GM12878 (cell line): ENCODE data around the gene RGS11. TPM values are rescaled to one million over a fixed set of nuclear protein-coding genes. Genes with fewer than 3 reads are reported as not detected.

Experiments used
- ATAC-seq: fragments of 200-7000 bp; cut with Tn5 transposase; 3 replicates; pipeline ENCODE4 v1.9.1; 2020; ENCODE audit warnings: mild to moderate bottlenecking, moderate library complexity
- BruUV-seq: library from RNA; stranded (reverse); fragments of 400-500 nt; replicated peaks from 2 replicates; lab custom pipeline; 2021; lab: Mats Ljungman, UMichigan
- CTCF ChIA-PET: fragments of 300-600 bp; sonication (Branson Sonifier 250); formaldehyde crosslinking; extraction: SDS; loops from one replicate; lab custom pipeline; 2021; ENCODE audit warnings: inconsistent platforms; lab: Yijun Ruan, JAX
- POLR2A ChIA-PET: fragments of 350-600 bp; formaldehyde crosslinking; extraction: SDS; loops from one replicate; lab custom pipeline; 2021; ENCODE audit warnings: inconsistent platforms; lab: Charles Lee
- RAD21 ChIA-PET: fragments of 300-600 bp; sonication (Branson Sonifier 250); formaldehyde crosslinking; loops from one replicate; lab custom pipeline; 2023; ENCODE audit warnings: antibody characterized with exemption; ENCODE audit not compliant: unreplicated experiment; lab: Charles Lee
- SMC1A ChIA-PET: fragments of 300-600 bp; sonication (Branson Sonifier 250); formaldehyde crosslinking; loops from one replicate; lab custom pipeline; 2023; ENCODE audit not compliant: unreplicated experiment, uncharacterized antibody; lab: Charles Lee
- DNase-seq: peaks from one replicate; pipeline ENCODE4 v3.0.0-alpha.2; 2011; ENCODE audit warnings: low read depth, low spot score
- FAIRE-seq: peaks from 3 replicates; lab custom pipeline; 2011; peaks lifted over from hg19 to GRCh38; lab: Jason Lieb, UNC
- H2AFZ ChIP-seq: 2 replicates; pipeline ENCODE4 v1.6.0; 2011; ENCODE audit warnings: low read depth, low read length, control low read depth; ENCODE audit not compliant: control insufficient read depth
- H3K27ac ChIP-seq: 2 replicates; pipeline ENCODE4 v1.5.1; 2011; ENCODE audit warnings: control low read depth; ENCODE audit not compliant: control insufficient read depth, insufficient read depth
- H3K27me3 ChIP-seq, 2 experiments: replicated peaks in 1 of 2; 2 replicates each; pipeline versions ENCODE4 v1.6.0 to v1.6.1; 2011; ENCODE audit warnings: low read length in 1 of 2; ENCODE audit not compliant: control insufficient read depth in 2 of 2, insufficient read depth in 2 of 2
- H3K36me3 ChIP-seq, 2 experiments: 2 replicates each; pipeline ENCODE4 v1.5.1; 2011; ENCODE audit warnings: low read length in 1 of 2; ENCODE audit not compliant: control insufficient read depth in 2 of 2, insufficient read depth in 2 of 2
- H3K4me1 ChIP-seq: 2 replicates; pipeline ENCODE4 v1.6.1; 2011; ENCODE audit warnings: mild to moderate bottlenecking, low read length, moderate library complexity, mixed read lengths; ENCODE audit not compliant: control insufficient read depth, insufficient read depth
- H3K4me2 ChIP-seq: 2 replicates; pipeline ENCODE4 v1.6.0; 2011; ENCODE audit warnings: control low read depth; ENCODE audit not compliant: control insufficient read depth, insufficient read depth
- H3K4me3 ChIP-seq: fragments of 200-600 bp; sonication (generic); 2 replicates; pipeline ENCODE4 v1.5.1; 2016
- H3K79me2 ChIP-seq: 2 replicates; pipeline ENCODE4 v1.6.0; 2011; ENCODE audit warnings: low read length; ENCODE audit not compliant: control insufficient read depth, insufficient read depth
- H3K9ac ChIP-seq: 2 replicates; pipeline ENCODE4 v1.8.0; 2011; ENCODE audit warnings: low read length, control low read depth, mixed read lengths; ENCODE audit not compliant: control insufficient read depth, insufficient read depth
- H3K9me3 ChIP-seq: replicated peaks from 3 replicates; pipeline ENCODE4 v1.5.1; 2011; ENCODE audit warnings: mild to moderate bottlenecking, low read length; ENCODE audit not compliant: control insufficient read depth, insufficient read depth
- H4K20me1 ChIP-seq: 2 replicates; pipeline ENCODE4 v1.6.0; 2011; ENCODE audit not compliant: control insufficient read depth, insufficient read depth
- CHD2 ChIP-seq: IDR thresholded peaks from 2 replicates; pipeline ENCODE4 v1.6.1; 2011; ENCODE audit warnings: low read depth, low read length, improper control_type of control experiment, borderline replicate concordance
- IRF4 ChIP-seq: IDR thresholded peaks from 2 replicates; pipeline ENCODE4 v1.6.1; 2011; ENCODE audit warnings: low read depth, low read length
- MYB ChIP-seq: fragments of 150-350 bp; IDR thresholded peaks from 2 replicates; pipeline ENCODE4 v1.6.1; 2014; ENCODE audit warnings: mild to moderate bottlenecking, low read depth, low read length, borderline replicate concordance
- NFXL1 ChIP-seq: fragments of 450-650 bp; IDR thresholded peaks from 2 replicates; pipeline ENCODE4 v1.6.1; 2017; ENCODE audit warnings: antibody characterized with exemption, mild to moderate bottlenecking, borderline replicate concordance
- NFYB ChIP-seq: IDR thresholded peaks from 2 replicates; pipeline ENCODE4 v1.6.1; 2011; ENCODE audit warnings: low read depth, mild to moderate bottlenecking, low read length, improper control_type of control experiment, moderate library complexity; ENCODE audit not compliant: insufficient read depth
- POU2F2 ChIP-seq: IDR thresholded peaks from 3 replicates; pipeline ENCODE4 v1.6.1; 2011; ENCODE audit warnings: low read depth, mild to moderate bottlenecking, low read length, borderline replicate concordance
- SPI1 ChIP-seq: IDR thresholded peaks from 2 replicates; pipeline ENCODE4 v1.6.1; 2011; ENCODE audit warnings: low read depth, mild to moderate bottlenecking, low read length, moderate library complexity, borderline replicate concordance; ENCODE audit not compliant: insufficient read depth
- SREBF1 ChIP-seq: IDR thresholded peaks from 2 replicates; pipeline ENCODE4 v1.6.1; 2012; ENCODE audit warnings: mild to moderate bottlenecking, low read length
- TCF12 ChIP-seq: IDR thresholded peaks from 2 replicates; pipeline ENCODE4 v1.6.1; 2011; ENCODE audit warnings: low read depth, mild to moderate bottlenecking, low read length
- ZNF274 ChIP-seq: IDR thresholded peaks from one replicate; pipeline ENCODE4 v1.8.0; 2011; ENCODE audit not compliant: insufficient read length, insufficient read depth
- WGBS: methylation state at CpG from one replicate; pipeline ENCODE4 v1.1.6; 2016; ENCODE audit warnings: low lambda C conversion rate; ENCODE audit not compliant: insufficient replicate concordance, insufficient coverage; ENCODE audit errors: missing lambda C conversion rate; 5-methylcytosine and 5-hydroxymethylcytosine counted together
- in situ Hi-C: fragments of 300-500 bp; cut with MboI; formaldehyde crosslinking; loops from 9 replicates; pipeline ENCODE4 v1.14.3; 2018; ENCODE audit warnings: mixed read lengths
- intact Hi-C: fragments of 100-400 bp; cut with micrococcal nuclease; formaldehyde crosslinking; loops from one replicate; pipeline ENCODE4 v1.14.2; 2022; ENCODE audit not compliant: unreplicated experiment
- polyA plus RNA-seq, 11 experiments: library from polyadenylated mRNA; depleted of rRNA in 4 of 11; unstranded in 6 of 11; stranded (reverse) in 5 of 11; fragments of >200 nt; fragmentation: Nextera tagmentation in 4 of 11; fragmentation: Illumina TruSeq in 1 of 11; extraction: Ambion mirVana in 4 of 11; extraction: Trizol in 1 of 11; gene quantifications; 1 replicate in 1 of 11; 2 replicates in 10 of 11; pipeline versions ENCODE4 v1.2.1 to v1.2.3, GENCODE V29; 2011 to 2016; ENCODE audit warnings: inconsistent platforms in 2 of 11, missing spikeins in 2 of 11, low read depth in 1 of 11
- total RNA-seq, 4 experiments: library from RNA; depleted of rRNA in 3 of 4; stranded (reverse); fragments of >200 nt in 3 of 4; fragmentation: Illumina TruSeq in 1 of 4; extraction: Trizol in 1 of 4; gene quantifications; 2 replicates each; pipeline versions ENCODE4 v1.2.1 to v1.2.3, GENCODE V29; 2013 to 2021
- TF ChIP-seq, protein P1 (sequence below): fragments of 450-650 bp; IDR thresholded peaks from 2 replicates; pipeline ENCODE4 v1.6.1; 2017; ENCODE audit warnings: antibody characterized with exemption, mild to moderate bottlenecking, moderate library complexity
- TF ChIP-seq, protein P2 (sequence below): IDR thresholded peaks from 2 replicates; pipeline ENCODE4 v1.6.1; 2012; ENCODE audit warnings: low read depth, low read length, improper control_type of control experiment
- TF ChIP-seq, protein P3 (sequence below): fragments of 450-650 bp; IDR thresholded peaks from 2 replicates; pipeline ENCODE4 v1.6.1; 2016; ENCODE audit warnings: mild to moderate bottlenecking, moderate library complexity, borderline replicate concordance

Gene RGS11
- total and polyA plus RNA-seq, 10 of the 15 experiments (the other 5 are each of a cell fraction or from before 2014, with no cell fraction given), result 0.04 TPM; not detected in 9

DNA sequence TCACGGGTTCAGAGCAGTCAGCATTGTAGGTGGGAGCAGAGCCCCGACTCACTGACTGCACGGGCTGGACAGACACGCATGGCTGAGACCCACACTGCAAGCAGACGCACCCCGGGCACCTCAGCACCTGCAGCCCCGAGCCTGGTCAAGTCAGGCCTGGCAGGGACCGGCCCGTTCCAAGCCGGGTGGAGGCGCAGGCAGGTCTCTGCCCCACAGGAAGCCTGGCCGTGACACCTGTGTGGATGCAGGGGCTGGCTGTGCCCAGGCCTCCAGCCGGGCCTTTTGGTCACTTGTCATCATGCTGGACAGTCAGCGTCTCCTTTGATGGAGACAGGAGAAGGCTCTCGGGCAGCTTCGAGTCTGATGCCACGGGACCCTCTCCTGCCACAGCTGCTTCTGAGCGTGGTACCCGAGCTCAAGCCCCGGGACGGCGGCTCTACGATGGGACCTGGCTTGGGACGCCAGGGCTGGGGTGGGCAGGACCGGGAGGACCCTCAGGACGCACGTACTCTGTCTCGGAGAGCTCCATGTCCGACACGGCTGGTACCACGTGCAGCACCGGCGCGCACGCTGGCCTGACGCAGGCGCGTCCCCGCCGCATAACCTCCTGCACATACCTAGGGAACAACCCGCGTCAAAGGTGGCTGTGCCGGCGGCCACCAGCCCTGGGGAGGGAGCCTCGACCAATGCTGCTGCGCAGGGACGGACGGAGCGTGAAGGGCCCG is 15.1 kb upstream of the RGS11 start (continued):
- TF ChIP-seq, protein P1, sequence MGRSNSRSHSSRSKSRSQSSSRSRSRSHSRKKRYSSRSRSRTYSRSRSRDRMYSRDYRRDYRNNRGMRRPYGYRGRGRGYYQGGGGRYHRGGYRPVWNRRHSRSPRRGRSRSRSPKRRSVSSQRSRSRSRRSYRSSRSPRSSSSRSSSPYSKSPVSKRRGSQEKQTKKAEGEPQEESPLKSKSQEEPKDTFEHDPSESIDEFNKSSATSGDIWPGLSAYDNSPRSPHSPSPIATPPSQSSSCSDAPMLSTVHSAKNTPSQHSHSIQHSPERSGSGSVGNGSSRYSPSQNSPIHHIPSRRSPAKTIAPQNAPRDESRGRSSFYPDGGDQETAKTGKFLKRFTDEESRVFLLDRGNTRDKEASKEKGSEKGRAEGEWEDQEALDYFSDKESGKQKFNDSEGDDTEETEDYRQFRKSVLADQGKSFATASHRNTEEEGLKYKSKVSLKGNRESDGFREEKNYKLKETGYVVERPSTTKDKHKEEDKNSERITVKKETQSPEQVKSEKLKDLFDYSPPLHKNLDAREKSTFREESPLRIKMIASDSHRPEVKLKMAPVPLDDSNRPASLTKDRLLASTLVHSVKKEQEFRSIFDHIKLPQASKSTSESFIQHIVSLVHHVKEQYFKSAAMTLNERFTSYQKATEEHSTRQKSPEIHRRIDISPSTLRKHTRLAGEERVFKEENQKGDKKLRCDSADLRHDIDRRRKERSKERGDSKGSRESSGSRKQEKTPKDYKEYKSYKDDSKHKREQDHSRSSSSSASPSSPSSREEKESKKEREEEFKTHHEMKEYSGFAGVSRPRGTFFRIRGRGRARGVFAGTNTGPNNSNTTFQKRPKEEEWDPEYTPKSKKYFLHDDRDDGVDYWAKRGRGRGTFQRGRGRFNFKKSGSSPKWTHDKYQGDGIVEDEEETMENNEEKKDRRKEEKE, result no peak
- no peak for TF ChIP-seq NFYB

DNA sequence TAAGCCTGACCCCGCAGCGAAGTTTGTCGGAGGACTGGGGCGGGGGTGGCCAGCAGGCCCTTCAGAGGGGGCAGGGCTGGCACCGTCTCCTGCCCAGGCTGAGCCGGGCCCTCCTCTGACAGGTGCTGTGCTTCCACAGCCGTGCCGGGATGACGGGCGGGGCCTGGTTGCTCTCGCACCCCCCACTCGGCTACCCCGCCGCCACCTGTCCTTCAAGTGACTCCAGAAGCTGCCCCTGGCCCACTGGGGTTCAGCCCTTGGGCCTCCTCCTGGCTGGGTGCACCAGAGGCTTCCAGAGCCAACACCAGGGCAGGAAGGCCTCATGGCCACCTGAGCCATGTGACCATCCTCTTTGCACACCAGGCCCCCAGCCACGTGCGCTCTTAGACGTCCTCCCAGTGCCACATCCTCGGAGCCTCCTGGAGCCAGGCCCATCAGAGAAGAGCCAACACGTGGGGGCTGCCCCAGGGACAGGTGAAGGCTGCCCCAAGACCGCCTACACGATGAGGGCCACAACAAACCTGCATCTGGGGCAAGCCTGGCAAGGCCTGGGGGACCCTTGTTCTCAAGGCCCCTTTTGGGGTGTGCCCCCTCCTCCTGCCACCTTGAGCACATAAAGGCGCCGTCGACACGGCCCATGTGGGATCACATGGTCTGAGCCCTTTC is 14.4 kb upstream of the RGS11 start:
- H2AFZ ChIP-seq, result no peak overlapping the region
- RAD21 ChIA-PET, result interaction anchor here (0.6 kb wide), 1 partner anchor 10 kb away, joined by 3 read pairs; no protein-coding TSS in a partner anchor
- CTCF ChIA-PET, result no interaction called here
- no peaks in the 10 kb centered on the region for H3K4me1 ChIP-seq
- BruUV-seq, result no TSS peak
- H3K4me3 ChIP-seq, result no peak overlapping the region
- peaks cover 0 to 13% of the 10 kb centered on the region in 2 experiments; a peak in 2 of 4 replicates for H3K36me3 ChIP-seq
- POLR2A ChIA-PET, result no interaction called here
- H4K20me1 ChIP-seq, result no peaks in the 10 kb centered on the region
- intact Hi-C loops, result no loop called here
- H3K27ac ChIP-seq, result no peak overlapping the region
- no peak overlapping the region for H3K9ac ChIP-seq
- H3K4me2 ChIP-seq, result no peak overlapping the region
- ATAC-seq (no peak), FAIRE-seq (no peak), DNase-seq (no peak)
- no peaks in the 10 kb centered on the region for H3K79me2 ChIP-seq
- no peaks in the 10 kb centered on the region for H3K9me3 ChIP-seq
- SMC1A ChIA-PET, result no interaction called here
- H3K27me3 ChIP-seq, result no peaks in the 10 kb centered on the region
- in situ Hi-C loops, result no loop called here
- WGBS, result 95% methylated on average over 21 of the region's 25 CpGs
- TF ChIP-seq SREBF1 (no peak), TCF12 (no peak), IRF4 (no peak), ZNF274 (no peak), POU2F2 (no peak), NFXL1 (no peak), SPI1 (no peak), CHD2 (no peak), MYB (no peak)
- TF ChIP-seq, protein P2, sequence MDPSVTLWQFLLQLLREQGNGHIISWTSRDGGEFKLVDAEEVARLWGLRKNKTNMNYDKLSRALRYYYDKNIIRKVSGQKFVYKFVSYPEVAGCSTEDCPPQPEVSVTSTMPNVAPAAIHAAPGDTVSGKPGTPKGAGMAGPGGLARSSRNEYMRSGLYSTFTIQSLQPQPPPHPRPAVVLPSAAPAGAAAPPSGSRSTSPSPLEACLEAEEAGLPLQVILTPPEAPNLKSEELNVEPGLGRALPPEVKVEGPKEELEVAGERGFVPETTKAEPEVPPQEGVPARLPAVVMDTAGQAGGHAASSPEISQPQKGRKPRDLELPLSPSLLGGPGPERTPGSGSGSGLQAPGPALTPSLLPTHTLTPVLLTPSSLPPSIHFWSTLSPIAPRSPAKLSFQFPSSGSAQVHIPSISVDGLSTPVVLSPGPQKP, result no peak
- TF ChIP-seq, protein P3, sequence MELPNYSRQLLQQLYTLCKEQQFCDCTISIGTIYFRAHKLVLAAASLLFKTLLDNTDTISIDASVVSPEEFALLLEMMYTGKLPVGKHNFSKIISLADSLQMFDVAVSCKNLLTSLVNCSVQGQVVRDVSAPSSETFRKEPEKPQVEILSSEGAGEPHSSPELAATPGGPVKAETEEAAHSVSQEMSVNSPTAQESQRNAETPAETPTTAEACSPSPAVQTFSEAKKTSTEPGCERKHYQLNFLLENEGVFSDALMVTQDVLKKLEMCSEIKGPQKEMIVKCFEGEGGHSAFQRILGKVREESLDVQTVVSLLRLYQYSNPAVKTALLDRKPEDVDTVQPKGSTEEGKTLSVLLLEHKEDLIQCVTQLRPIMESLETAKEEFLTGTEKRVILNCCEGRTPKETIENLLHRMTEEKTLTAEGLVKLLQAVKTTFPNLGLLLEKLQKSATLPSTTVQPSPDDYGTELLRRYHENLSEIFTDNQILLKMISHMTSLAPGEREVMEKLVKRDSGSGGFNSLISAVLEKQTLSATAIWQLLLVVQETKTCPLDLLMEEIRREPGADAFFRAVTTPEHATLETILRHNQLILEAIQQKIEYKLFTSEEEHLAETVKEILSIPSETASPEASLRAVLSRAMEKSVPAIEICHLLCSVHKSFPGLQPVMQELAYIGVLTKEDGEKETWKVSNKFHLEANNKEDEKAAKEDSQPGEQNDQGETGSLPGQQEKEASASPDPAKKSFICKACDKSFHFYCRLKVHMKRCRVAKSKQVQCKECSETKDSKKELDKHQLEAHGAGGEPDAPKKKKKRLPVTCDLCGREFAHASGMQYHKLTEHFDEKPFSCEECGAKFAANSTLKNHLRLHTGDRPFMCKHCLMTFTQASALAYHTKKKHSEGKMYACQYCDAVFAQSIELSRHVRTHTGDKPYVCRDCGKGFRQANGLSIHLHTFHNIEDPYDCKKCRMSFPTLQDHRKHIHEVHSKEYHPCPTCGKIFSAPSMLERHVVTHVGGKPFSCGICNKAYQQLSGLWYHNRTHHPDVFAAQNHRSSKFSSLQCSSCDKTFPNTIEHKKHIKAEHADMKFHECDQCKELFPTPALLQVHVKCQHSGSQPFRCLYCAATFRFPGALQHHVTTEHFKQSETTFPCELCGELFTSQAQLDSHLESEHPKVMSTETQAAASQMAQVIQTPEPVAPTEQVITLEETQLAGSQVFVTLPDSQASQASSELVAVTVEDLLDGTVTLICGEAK, result no peak
